Peyer's patch (tissue), 4 donors: ENCODE data around the gene ASTL. TPM values are rescaled to one million over a fixed set of nuclear protein-coding genes. Genes with fewer than 3 reads are reported as not detected.

Experiments
- DNase-seq, 3 donors: peaks; one replicate each; pipeline ENCODE4 v3.0.0-alpha.2; 2017 to 2019
- H3K27ac ChIP-seq, 4 donors: fragments of 200-600 bp; sonication (generic); one replicate each; pipeline ENCODE4 v1.5.1; 2016 to 2019
- H3K27me3 ChIP-seq, 2 donors: fragments of 200-600 bp; sonication (generic); one replicate each; pipeline ENCODE4 v1.5.1; 2019
- H3K36me3 ChIP-seq, 3 donors: fragments of 200-600 bp; sonication (generic); one replicate each; pipeline ENCODE4 v1.5.1; 2016 to 2019
- H3K4me1 ChIP-seq, 4 donors: fragments of 200-600 bp; sonication (generic); one replicate each; pipeline ENCODE4 v1.5.1; 2016 to 2019
- H3K4me3 ChIP-seq, 4 donors: fragments of 200-600 bp; sonication (generic); 1 replicate in 3 of 4; 2 replicates in 1 of 4; pipeline ENCODE4 v1.5.1; 2016 to 2019; ENCODE audit warnings: mild to moderate bottlenecking in 1 of 4
- H3K9me3 ChIP-seq, 4 donors: fragments of 200-600 bp; sonication (generic); one replicate each; pipeline ENCODE4 v1.5.1; 2016 to 2019; ENCODE audit warnings: mild to moderate bottlenecking in 1 of 4
- POLR2A ChIP-seq, 2 donors: fragments of 450-650 bp; IDR thresholded peaks; one replicate each; pipeline ENCODE4 v1.5.1; 2017; ENCODE audit warnings: antibody characterized with exemption in 2 of 2, mild to moderate bottlenecking in 2 of 2, moderate library complexity in 2 of 2
- total RNA-seq, 4 donors: library from RNA; depleted of rRNA; stranded (reverse); fragments of >200 nt; gene quantifications; one replicate each; pipeline ENCODE4 v1.1.0, GENCODE V29; 2016
- TF ChIP-seq, protein P1 (sequence below), 6 experiments: fragments of 450-650 bp in 4 of 6; fragments of 200-600 bp in 2 of 6; sonication (generic) in 1 of 6; IDR thresholded peaks; one replicate each; pipeline ENCODE4 v1.5.1; 2017 to 2019; ENCODE audit warnings: antibody characterized with exemption in 6 of 6, mild to moderate bottlenecking in 3 of 6, moderate library complexity in 1 of 6

The ASTL gene
- total RNA-seq, 4 donors from 2014 or later, result not detected

GRCh38 chr2:96147593-96148201 lies 9.4 kb upstream of the ASTL start:
- peak; percentile 21 to 44 (median 40) for DNase-seq
- peaks cover 0 to 41% (median 33%) of the 10 kb centered on the region in 4 donors for H3K4me1 ChIP-seq
- no peaks in the 10 kb centered on the region for H3K9me3 ChIP-seq
- H3K27me3 ChIP-seq, result no peaks in the 10 kb centered on the region
- no peak overlapping the region for H3K4me3 ChIP-seq
- no peaks in the 10 kb centered on the region for H3K36me3 ChIP-seq
- H3K27ac ChIP-seq, result peak overlapping the region; percentile 73 to 97 (median 79)
- TF ChIP-seq, protein P1, sequence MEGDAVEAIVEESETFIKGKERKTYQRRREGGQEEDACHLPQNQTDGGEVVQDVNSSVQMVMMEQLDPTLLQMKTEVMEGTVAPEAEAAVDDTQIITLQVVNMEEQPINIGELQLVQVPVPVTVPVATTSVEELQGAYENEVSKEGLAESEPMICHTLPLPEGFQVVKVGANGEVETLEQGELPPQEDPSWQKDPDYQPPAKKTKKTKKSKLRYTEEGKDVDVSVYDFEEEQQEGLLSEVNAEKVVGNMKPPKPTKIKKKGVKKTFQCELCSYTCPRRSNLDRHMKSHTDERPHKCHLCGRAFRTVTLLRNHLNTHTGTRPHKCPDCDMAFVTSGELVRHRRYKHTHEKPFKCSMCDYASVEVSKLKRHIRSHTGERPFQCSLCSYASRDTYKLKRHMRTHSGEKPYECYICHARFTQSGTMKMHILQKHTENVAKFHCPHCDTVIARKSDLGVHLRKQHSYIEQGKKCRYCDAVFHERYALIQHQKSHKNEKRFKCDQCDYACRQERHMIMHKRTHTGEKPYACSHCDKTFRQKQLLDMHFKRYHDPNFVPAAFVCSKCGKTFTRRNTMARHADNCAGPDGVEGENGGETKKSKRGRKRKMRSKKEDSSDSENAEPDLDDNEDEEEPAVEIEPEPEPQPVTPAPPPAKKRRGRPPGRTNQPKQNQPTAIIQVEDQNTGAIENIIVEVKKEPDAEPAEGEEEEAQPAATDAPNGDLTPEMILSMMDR (IDR thresholded peaks at IDR 0.05), result no peak
- TF ChIP-seq POLR2A (IDR thresholded peaks at IDR 0.05), result no peak

GRCh38 chr2:96146881-96147592 lies 8.7 kb upstream of the ASTL start:
- TF ChIP-seq, protein P1 (IDR thresholded peaks at IDR 0.05), result no peak
- no peak for TF ChIP-seq POLR2A (IDR thresholded peaks at IDR 0.05)

DNA sequence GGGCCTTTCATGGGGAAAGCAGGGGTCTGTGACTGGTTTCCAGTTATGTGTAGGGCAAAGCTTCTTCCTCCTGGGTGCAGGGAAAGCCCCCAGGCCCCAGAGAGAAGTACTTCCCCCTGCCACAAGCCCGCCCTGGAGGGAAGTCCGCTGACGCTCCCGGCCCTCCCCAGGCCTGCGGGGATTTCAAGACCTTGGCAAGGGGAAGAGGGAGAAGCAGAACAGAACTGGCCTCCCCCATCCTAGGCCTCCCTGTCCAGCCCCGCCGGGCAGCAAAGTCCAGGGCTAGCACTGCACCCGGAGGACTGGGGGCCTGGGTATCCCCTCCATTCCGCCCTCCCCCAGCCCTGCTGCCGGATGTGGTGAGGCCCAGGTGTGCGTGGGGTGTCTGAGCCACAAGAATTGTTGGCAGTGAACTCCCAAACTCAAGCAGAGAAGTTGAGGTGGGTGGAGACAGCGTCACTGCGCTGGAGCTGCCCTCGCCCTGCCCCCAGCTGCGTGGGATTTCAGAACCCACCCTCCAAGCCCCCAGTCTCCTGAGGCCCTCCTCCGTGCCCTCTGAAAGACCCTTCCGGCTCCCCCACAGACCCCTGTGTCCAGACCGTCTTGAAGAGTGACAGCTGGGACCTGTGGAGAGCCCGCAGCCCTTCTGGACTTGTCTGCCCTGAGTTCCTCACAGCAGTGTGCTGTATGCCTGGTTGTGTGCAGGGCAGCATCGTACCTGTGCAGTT lies 8.0 kb upstream of the ASTL start:
- no peak for TF ChIP-seq POLR2A (IDR thresholded peaks at IDR 0.05)
- TF ChIP-seq, protein P1 (IDR thresholded peaks at IDR 0.05), result no peak
- H3K4me1 ChIP-seq, result peaks cover 0 to 41% (median 33%) of the 10 kb centered on the region in 4 donors
- H3K36me3 ChIP-seq, result no peaks in the 10 kb centered on the region
- H3K27ac ChIP-seq, result peak overlapping the region; percentile 74 to 97 (median 82)
- no peaks in the 10 kb centered on the region for H3K9me3 ChIP-seq
- H3K4me3 ChIP-seq, result peak overlapping the region in 3 of 4 donors; percentile 17 to 90 (median 73)
- H3K27me3 ChIP-seq, result no peaks in the 10 kb centered on the region
- DNase-seq, result peak; percentile 60 to 92 (median 89)

More at GRCh38 chr2:96146881-96147592, 8.7 kb upstream of the ASTL start:
- no peaks in the 10 kb centered on the region for H3K36me3 ChIP-seq
- no peaks in the 10 kb centered on the region for H3K9me3 ChIP-seq
- H3K4me3 ChIP-seq, result peak overlapping the region in 1 of 4 donors; percentile 90
- H3K27me3 ChIP-seq, result no peaks in the 10 kb centered on the region
- H3K27ac ChIP-seq, result peak overlapping the region; percentile 74 to 97 (median 82)
- peaks cover 0 to 41% (median 33%) of the 10 kb centered on the region in 4 donors for H3K4me1 ChIP-seq
- DNase-seq, result peak in 1 of 3 donors; percentile 48

DNA sequence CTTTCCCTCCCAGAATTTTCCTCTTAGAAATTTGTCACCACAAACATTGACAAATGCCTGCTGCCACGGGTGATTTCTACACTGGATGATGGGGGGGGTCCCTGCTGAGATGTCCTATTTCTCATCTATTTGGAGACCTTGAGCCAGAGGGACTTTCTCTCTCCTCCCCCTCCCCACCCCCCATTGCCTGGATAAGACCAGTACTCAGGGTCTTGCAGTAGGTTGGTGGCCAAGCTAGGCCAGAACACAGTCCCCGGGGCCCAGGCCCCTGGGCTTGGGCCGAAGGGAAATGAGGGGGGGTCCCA lies 7.5 kb upstream of the ASTL start:
- DNase-seq, result no peak

More for the DNA sequence above, 7.5 kb upstream of the ASTL start:
- no peaks in the 10 kb centered on the region for H3K36me3 ChIP-seq
- no peaks in the 10 kb centered on the region for H3K27me3 ChIP-seq
- peak overlapping the region; percentile 47 to 90 (median 72) for H3K4me3 ChIP-seq
- TF ChIP-seq POLR2A (IDR thresholded peaks at IDR 0.05), result no peak
- TF ChIP-seq, protein P1 (IDR thresholded peaks at IDR 0.05), result no peak
- H3K9me3 ChIP-seq, result no peaks in the 10 kb centered on the region
- H3K4me1 ChIP-seq, result peaks cover 0 to 41% (median 33%) of the 10 kb centered on the region in 4 donors
- H3K27ac ChIP-seq, result peak overlapping the region; percentile 74 to 97 (median 82)
